HEK293 (cell line): ENCODE results near the gene TLL1.

Experiments used
- ATF2 ChIP-seq: fragments of 450-650 bp; formaldehyde crosslinking; IDR thresholded peaks from 2 replicates; pipeline ENCODE4 v1.5.1; 2016; ENCODE audit warnings: missing biosample characterization, missing genetic modification characterization, low read depth
- CTCF ChIP-seq: fragments of 450-650 bp; formaldehyde crosslinking; IDR thresholded peaks from 2 replicates; pipeline ENCODE4 v1.5.1; 2016; ENCODE audit warnings: missing biosample characterization, missing genetic modification characterization
- GLI2 ChIP-seq: fragments of 450-650 bp; formaldehyde crosslinking; IDR thresholded peaks from 2 replicates; pipeline ENCODE4; 2017; ENCODE audit warnings: missing biosample characterization, missing genetic modification characterization, low read depth, borderline replicate concordance
- HOXA7 ChIP-seq: sonication (generic); formaldehyde crosslinking; IDR thresholded peaks from 2 replicates; pipeline ENCODE4 v1.8.1; 2022; ENCODE audit warnings: missing genetic modification reagents, borderline replicate concordance
- SETDB1 ChIP-seq: IDR thresholded peaks from one replicate; pipeline ENCODE4 v1.6.1; 2017; ENCODE audit warnings: mild to moderate bottlenecking, low read length, moderate library complexity, mixed read lengths; ENCODE audit not compliant: insufficient read length
- ZEB2 ChIP-seq: fragments of 450-650 bp; formaldehyde crosslinking; IDR thresholded peaks from 2 replicates; pipeline ENCODE4 v1.5.1; 2016; ENCODE audit warnings: missing biosample characterization, missing genetic modification characterization
- ZNF18 ChIP-seq: fragments of 450-650 bp; formaldehyde crosslinking; IDR thresholded peaks from 2 replicates; pipeline ENCODE4 v1.5.1; 2016; ENCODE audit warnings: missing biosample characterization, missing genetic modification characterization
- ZNF488 ChIP-seq: fragments of 450-650 bp; formaldehyde crosslinking; IDR thresholded peaks from 2 replicates; pipeline ENCODE4 v1.5.1; 2016; ENCODE audit warnings: missing biosample characterization, missing genetic modification characterization
- ZNF830 ChIP-seq: fragments of 450-650 bp; IDR thresholded peaks from 2 replicates; pipeline ENCODE4 v1.5.0; 2018; ENCODE audit warnings: missing biosample characterization, missing genetic modification characterization, low read depth, mild to moderate bottlenecking, moderate library complexity

- TF ChIP-seq ZEB2 (tag by site-specific recombination) (no peak), GLI2 (no peak), HOXA7 (CRISPR knock-in tag) (no peak), ZNF830 (tag by site-specific recombination) (no peak), CTCF (no peak), ZNF18 (tag by site-specific recombination) (no peak), ATF2 (tag by site-specific recombination) (no peak), ZNF488 (tag by site-specific recombination) (no peak), SETDB1 (no peak)
These were observed 91.6 kb downstream of the TLL1 start for GRCh38 chr4:165964591-165964990.
